HG03039 (cell line): ENCODE data around the gene ZNRF3.
"Not testable (repeated sequence)": the region's sequence is repeated elsewhere in the genome, so short reads cannot be mapped to it uniquely, and the experiment has no call there.

Experiments used
- ATAC-seq: cut with Tn5 transposase; IDR thresholded peaks from one replicate; pipeline ENCODE4 v1.9.1; 2021; ENCODE audit warnings: mild to moderate bottlenecking, moderate library complexity; ENCODE audit not compliant: unreplicated experiment

ZNRF3 gene

GRCh38 chr22:29030016-29030617 is 146.7 kb downstream of the ZNRF3 start:
- no peak for ATAC-seq

- no peak for ATAC-seq
These were observed 147.3 kb downstream of the ZNRF3 start for GRCh38 chr22:29030618-29031226.

- ATAC-seq: no peak
These were observed 148.0 kb downstream of the ZNRF3 start for GRCh38 chr22:29031227-29032011.

GRCh38 chr22:29032014-29032475 is 148.7 kb downstream of the ZNRF3 start:
- ATAC-seq: no peak

GRCh38 chr22:29032584-29032983 is 149.2 kb downstream of the ZNRF3 start:
- ATAC-seq: no peak

GRCh38 chr22:29037340-29037932 is 154.1 kb downstream of the ZNRF3 start:
- no peak for ATAC-seq

- no peak for ATAC-seq
These were observed 155.8 kb downstream of the ZNRF3 start for GRCh38 chr22:29039148-29039547.

- ATAC-seq: not testable (repeated sequence)
These were observed 156.3 kb downstream of the ZNRF3 start for GRCh38 chr22:29039684-29040083.

- no peak for ATAC-seq
These were observed 157.3 kb downstream of the ZNRF3 start for GRCh38 chr22:29040385-29041275.

- ATAC-seq: no peak
These were observed 158.0 kb downstream of the ZNRF3 start for GRCh38 chr22:29041408-29041807.

- no peak for ATAC-seq
These were observed 160.7 kb downstream of the ZNRF3 start for GRCh38 chr22:29043906-29044575.

- no peak for ATAC-seq
These were observed 161.3 kb downstream of the ZNRF3 start for GRCh38 chr22:29044657-29045176.

GRCh38 chr22:29048822-29049654 is 165.7 kb downstream of the ZNRF3 start:
- no peak for ATAC-seq

- no peak for ATAC-seq
These were observed 166.4 kb downstream of the ZNRF3 start for GRCh38 chr22:29049655-29050263.

GRCh38 chr22:29050457-29050856 is 167.1 kb downstream of the ZNRF3 start:
- ATAC-seq: no peak

- no peak for ATAC-seq
These were observed 169.8 kb downstream of the ZNRF3 start for GRCh38 chr22:29053048-29053702.

GRCh38 chr22:29054251-29054767 is 170.9 kb downstream of the ZNRF3 start:
- no peak for ATAC-seq
